ENCODE results near the gene SYT1.
A peak's percentile ranks its signal among the peaks of the same experiment; 100 is the strongest.

DNA sequence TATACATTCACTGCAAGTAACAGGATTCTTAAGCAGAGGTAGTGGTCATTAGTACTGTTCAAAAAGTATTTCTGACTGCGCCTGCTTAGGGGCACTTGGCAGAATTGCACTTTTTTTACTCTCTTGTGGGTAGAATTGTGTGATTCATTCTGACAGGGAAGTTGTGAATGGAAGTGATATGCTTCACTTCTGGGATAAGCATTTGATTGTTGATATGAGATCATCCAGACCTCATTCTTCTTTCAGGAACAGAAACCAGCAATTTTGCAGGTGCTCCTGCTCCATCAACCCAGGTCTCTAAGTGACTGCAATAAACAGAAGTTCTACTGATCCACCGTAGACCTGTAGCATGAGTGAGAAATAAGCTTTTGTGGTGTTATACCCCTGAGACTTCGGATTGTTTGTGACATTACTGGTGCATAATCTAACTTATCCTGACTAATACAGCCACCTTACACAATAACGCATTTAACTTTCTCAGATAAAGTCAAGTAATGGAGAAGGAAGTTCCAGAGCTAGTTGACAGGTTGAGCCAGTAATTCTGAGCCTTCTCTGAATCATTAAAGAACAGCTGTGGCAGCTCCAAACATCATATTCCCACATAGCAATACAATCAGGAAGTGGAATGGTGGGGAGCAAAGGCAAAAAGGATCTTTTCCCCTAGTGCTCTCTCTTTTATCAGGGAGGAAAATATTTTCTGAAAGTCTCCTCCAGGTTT lies 387.9 kb downstream of the SYT1 start:
- TF ChIP-seq CTCF (IDR thresholded peaks at IDR 0.05; ENCODE audit: extremely low read depth in 1 of 2, insufficient read depth in 1 of 2, low read depth in 1 of 2, low read length in 2 of 2) (no peak), GATA2 (IDR thresholded peaks at IDR 0.05; ENCODE audit: insufficient read depth, insufficient read length, low read depth, low read length) (peak; percentile 63), MYC (IDR thresholded peaks at IDR 0.05; ENCODE audit: low read depth, low read length) (no peak), POLR2AphosphoS5 (IDR thresholded peaks at IDR 0.05; ENCODE audit: insufficient read depth, low read depth, low read length) (no peak)

Data from endothelial cell of umbilical vein (primary cell).